ENCODE results near the gene CD300E.

CD300E gene

DNA sequence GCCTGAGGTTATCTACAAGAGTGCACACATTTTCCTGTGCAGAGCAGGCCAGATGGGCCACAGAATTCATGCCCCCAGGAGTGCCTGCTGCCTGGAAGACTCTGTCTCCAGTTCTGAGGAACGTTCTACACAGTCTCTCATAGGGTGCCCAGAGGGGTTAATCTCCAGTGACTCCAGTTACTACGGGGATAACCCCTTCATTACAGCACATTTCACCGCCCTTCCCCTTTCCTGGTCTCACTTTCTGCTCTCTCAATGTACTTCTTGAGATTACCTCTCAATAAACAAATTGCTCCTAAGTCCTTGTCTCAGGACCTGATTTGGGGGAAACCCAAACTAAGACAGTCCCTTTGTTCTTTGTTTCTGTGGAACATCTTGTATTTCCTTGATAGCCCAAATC lies 62.0 kb downstream of the CD300E start:
- DNase-seq: no peak

All from SHP77 treated with DMSO at 0.1 percent for 48 hours (cell line).